Epithelial cell of esophagus (primary cell): ENCODE measurements around the gene DRAP1.

Experiments
- DNase-seq: peaks from one replicate; pipeline ENCODE4 v3.0.0; 2010; ENCODE audit warnings: low read depth
- H3K4me3 ChIP-seq: 2 replicates; pipeline ENCODE4 v1.5.1; 2011; ENCODE audit warnings: mild to moderate bottlenecking, low read length, control low read depth
- CTCF ChIP-seq: IDR thresholded peaks from 2 replicates; pipeline ENCODE4 v1.5.1; 2011; ENCODE audit warnings: low read depth, mild to moderate bottlenecking, low read length, control low read depth, inconsistent platforms; ENCODE audit not compliant: insufficient read depth; ENCODE audit errors: missing control alignments

Gene DRAP1

DNA sequence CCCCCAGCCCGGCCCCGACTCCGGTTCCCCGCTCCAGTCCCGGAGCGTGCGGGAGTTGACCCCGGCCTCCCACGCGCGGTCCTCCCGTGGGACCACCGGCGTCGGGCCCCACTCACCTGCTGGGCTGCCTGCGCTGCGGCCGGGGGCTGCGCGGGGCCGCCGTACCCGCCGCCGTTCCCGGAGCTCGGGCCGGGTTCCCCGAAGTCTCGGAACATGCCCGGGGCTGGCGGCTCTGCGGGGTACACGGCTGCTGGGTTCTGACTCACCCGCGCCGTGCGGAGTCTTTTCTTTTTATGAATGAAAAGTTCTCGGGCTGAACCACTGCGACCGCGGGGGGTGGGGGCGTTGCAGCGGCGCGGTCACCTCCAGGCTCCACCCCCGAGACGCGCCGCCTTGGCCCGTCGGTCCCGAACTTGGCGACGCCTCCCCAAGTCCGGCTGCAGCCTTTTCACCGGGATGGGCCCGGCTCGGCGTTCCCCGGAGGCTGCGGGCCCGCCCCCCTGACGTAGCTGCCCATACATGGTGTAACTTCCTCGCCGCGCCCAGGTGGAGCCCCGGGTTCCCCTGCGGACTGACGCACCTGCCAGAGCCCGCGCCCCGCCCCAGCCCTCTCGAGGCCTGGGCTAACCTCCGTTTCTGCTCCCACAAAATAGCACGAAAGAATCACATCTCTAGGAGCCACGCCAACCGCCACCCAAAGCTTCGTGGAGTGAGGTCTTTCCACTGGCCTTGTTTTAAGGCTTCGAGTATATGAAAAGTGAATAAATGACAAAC lies 18.9 kb upstream of the DRAP1 start, which contains the start of gene FOSL1:
FOSL1 (minus strand) TSS at position 264 of the 774 bp plus-strand sequence; CDS start at position 215, 49 bp downstream.
- H3K4me3 ChIP-seq = peak within 1 kb of the TSS; percentile 87
- peak; percentile 100 for DNase-seq
- no peak for TF ChIP-seq CTCF

- DNase-seq = no peak
- no peak overlapping the region for H3K4me3 ChIP-seq
- no peak for TF ChIP-seq CTCF
Measured at GRCh38 chr11:65900899-65901180, 18.4 kb upstream of the DRAP1 start.

- no peak for TF ChIP-seq CTCF
- no peak overlapping the region for H3K4me3 ChIP-seq
- peak; percentile 53 for DNase-seq
Measured at GRCh38 chr11:65903068-65903481, 16.2 kb upstream of the DRAP1 start.

DNA sequence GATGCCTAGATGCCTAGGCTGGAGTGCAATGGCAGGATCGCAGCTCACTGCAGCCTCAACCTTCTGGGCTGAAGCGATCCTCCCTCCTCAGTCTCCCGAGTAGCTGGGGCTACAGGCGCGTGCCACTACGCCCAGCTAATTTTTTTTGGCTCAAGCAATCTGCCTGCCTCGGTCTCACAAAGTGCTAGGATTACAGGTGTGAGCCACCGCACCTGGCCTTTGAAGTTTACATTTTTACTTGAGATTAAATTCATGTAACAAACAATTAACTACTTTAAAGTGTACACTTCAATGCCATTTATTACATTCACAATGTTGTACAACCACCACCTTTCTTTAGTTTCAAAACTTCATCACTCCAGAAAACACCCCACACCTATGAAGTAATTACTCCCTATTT lies 15.5 kb upstream of the DRAP1 start:
- no peak for DNase-seq
- TF ChIP-seq CTCF = no peak
- H3K4me3 ChIP-seq = no peak overlapping the region

GRCh38 chr11:65906602-65907001 lies 12.6 kb upstream of the DRAP1 start:
- no peak for TF ChIP-seq CTCF
- DNase-seq = peak; percentile 52
- H3K4me3 ChIP-seq = no peak overlapping the region

- no peak for TF ChIP-seq CTCF
- DNase-seq = no peak
- H3K4me3 ChIP-seq = no peak overlapping the region
Measured at GRCh38 chr11:65907878-65908277, 11.3 kb upstream of the DRAP1 start.

GRCh38 chr11:65911682-65912568 lies 7.3 kb upstream of the DRAP1 start:
- peak; percentile 19 for TF ChIP-seq CTCF
- DNase-seq = peak; percentile 72
- no peak overlapping the region for H3K4me3 ChIP-seq
